Measurements from ENCODE around the gene GLRB.
"Not testable (repeated sequence)": the region's sequence is repeated elsewhere in the genome, so short reads cannot be mapped to it uniquely, and the experiment has no call there.

Gene GLRB

GRCh38 chr4:157075811-157076577, at the start of gene GLRB:
GLRB (plus strand) TSS chr4:157076150; CDS start chr4:157078025, 1,875 bp downstream.
- DNase-seq: no peak

DNA sequence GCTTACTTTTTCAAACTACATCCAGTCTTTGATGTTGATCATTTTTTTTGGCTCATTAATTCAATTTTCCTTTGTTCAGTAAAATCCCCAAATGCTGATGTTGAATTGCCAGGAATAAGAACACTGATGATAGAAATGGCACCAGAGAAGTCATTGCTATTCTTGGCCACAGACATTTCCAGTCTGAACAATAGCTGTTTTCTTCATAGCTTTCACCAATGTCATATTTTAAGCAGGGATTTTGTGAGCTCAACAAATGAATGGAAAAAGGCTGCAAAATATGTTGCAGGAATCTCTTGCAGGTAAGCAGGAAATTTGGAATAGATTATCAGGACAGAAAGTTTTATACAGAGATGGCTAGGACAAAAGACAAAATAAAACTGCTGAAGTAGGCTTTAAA, 40.5 kb upstream of the GLRB start:
- DNase-seq: no peak

DNA sequence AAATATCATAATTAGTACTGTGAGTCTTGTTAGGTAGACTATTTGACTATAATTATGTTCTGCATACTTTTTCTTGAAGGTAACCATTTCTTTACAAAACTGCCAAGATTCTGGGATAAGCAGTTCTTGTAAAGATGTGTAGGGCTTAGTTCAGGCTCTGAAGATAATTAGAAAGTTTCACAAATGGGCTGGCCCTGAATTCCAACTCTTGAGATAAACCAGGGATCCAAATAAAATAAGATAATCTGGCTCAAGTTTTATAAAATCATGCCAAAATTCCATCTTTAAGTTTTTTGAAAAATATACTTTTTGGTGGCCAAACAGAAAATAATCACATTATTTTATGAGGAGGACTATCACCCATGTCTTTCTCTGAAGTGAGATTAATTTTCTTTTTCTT, 35.5 kb upstream of the GLRB start:
- DNase-seq: no peak

GRCh38 chr4:157043131-157043530, 32.8 kb upstream of the GLRB start:
- no peak for DNase-seq

- DNase-seq: no peak
Observed at GRCh38 chr4:157045507-157046127, 30.3 kb upstream of the GLRB start.

DNA sequence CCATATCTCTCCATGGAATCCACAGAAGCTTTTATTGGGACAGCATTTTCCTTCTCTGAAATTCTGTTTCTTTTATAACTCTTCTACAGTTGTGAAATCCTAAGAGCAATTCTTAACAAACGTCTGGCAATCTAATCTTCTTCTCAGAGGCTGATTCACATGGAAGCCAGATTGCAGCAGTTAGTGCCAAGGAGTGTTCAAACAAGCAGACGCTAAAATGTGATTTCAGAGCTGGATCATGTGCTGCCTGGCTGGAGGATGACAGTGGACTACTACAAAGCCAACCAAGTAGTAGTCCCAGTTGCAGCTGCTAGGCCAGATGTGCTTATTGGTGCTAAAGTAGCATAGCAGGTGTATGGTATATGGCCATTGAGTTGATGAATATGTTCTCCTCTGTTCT, 27.7 kb upstream of the GLRB start:
- DNase-seq: no peak

- DNase-seq: no peak
Observed at GRCh38 chr4:157050561-157050960, 25.4 kb upstream of the GLRB start.

- no peak for DNase-seq
Observed at GRCh38 chr4:157052429-157053040, 23.4 kb upstream of the GLRB start.

GRCh38 chr4:157057218-157057617, 18.7 kb upstream of the GLRB start:
- no peak for DNase-seq

GRCh38 chr4:157058899-157059298, 17.1 kb upstream of the GLRB start:
- not testable (repeated sequence) for DNase-seq

DNA sequence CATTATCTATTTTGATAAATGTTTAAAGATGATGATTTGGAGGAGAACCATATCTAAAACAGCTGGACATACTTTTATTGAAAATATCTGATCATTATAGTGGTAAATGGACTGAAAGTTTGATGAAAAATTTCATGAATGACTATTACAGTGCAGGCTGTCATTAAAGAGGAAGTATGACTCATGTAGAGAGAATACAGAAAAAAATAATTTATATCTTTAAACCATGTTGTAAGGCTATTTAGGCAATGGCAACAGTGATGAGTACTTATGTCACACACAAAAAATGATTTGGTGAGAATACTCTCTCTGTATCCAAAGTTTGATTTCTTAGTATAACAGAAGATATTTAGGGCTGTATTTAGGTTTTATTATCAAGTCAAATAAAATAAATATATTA, 3.9 kb upstream of the GLRB start:
- no peak for DNase-seq

DNA sequence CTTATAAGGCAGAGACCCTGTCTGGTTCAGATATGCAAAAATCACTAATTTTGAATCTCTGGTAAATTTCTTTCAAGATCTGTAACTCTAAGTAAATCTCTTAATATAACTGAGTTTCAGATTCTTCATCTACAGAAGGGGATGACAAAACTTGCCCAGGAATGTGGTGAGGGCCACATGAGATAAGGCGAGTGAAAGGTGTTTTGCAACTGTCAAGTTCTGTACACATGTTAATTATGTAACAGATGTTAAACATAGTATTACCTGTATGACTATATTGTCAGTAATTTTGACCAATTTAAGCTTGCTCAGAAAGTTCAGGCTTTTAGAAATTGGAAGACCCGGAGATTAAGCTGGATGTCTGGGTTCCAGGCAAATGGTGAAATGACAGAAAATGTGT, 549 bp upstream of the GLRB start:
- DNase-seq: no peak

- no peak for DNase-seq
Observed at GRCh38 chr4:157076578-157076947, 613 bp downstream of the GLRB start.

DNA sequence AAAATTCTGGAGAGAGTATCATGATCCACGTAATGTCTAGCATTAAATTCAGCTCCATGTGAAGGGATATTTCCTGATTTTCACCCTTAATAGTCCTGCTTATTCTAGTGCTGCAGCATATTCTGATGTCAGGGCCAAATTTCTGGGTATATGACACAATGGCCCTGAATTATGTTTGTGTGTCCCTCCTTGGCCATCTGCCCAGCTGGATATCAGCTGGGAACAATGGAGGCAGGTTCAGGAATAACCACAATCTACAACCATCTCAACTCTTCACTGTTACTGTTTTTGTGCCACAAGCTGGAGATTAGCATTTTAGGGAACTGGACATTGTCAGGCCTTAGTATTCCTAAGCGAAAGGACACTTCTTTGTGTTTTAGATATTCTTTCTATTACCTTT, 3.5 kb downstream of the GLRB start:
- DNase-seq: no peak

DNA sequence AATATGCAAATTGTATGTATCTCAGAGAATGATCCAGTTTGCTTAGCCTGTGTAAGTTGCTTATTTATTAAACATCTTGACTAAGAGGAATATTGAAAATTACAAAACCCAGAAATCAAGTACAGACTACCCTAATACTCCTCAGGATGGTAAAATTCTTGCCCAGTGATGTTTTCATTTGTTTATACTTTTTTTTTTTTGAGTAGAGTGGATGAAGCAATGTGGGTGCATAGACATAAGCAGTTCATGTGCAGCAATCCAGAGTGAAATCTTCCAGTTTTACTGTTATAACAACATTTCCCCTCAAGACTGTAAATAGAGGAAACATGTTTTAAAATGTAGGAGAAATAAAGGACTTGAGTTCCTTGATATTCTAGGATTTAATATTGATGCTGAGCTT, 4.7 kb downstream of the GLRB start:
- no peak for DNase-seq

DNA sequence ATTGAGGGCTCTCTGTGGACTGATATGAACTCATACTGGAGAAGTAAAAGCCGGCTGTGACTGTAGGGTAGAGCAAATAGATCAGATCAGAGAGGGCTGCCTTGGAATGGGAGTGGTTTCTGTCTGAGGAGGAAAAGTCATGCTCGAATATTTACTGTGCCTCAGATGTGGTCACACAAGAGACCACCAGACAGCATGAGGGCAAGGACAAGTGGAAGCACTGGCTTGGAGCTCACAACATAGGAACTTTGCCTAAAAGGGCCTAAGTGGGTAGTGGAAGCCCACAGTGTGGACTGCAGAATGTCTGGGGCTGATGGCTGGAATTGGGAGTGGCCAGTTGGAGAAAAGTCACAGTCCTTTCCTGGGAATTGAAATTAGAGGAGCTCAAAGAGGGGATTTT, 19.8 kb downstream of the GLRB start:
- DNase-seq: no peak

DNA sequence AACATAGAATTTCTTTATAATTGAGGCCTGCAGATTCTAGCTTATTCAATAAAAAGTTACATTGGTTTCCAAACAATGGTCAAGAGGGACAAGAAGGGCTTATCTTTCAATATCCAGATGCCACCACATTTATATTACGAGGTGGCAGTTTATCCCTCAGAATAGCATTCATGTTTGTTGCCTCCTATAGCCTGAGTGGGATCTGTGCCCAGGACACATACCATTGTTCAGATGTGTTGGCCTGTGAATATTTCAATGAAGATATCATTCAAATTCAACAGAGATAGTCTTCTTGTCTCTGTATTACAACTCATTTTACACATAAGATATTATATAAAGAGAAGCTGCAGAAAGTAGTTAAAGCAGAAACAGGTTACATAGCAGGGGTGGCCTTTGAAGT, 20.5 kb downstream of the GLRB start:
- no peak for DNase-seq

GRCh38 chr4:157099506-157099905, 23.6 kb downstream of the GLRB start:
- no peak for DNase-seq

- no peak for DNase-seq
Observed at GRCh38 chr4:157104541-157104940, 28.6 kb downstream of the GLRB start.

GRCh38 chr4:157114671-157115070, 38.7 kb downstream of the GLRB start:
- no peak for DNase-seq

GRCh38 chr4:157115613-157116335, 39.8 kb downstream of the GLRB start:
- DNase-seq: no peak

DNA sequence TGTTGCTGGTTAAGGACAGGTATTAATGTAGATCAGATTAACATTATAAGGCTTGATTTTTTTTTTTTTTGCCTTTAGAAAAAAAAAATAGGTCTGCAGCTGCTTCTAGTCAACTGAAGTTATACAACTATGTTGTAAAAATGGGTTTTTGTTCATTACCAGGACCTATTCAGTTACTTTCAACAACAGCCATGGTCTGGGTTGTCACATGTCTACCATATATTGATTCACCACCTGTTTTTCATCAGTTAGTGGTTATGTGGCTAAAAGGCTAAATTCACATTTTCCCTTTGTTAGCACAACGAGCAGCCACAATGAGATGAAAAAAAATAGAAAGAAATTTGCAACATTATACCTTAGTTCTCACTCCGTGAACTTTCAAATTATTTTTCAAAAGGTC, 45.5 kb downstream of the GLRB start:
- no peak for DNase-seq

DNA sequence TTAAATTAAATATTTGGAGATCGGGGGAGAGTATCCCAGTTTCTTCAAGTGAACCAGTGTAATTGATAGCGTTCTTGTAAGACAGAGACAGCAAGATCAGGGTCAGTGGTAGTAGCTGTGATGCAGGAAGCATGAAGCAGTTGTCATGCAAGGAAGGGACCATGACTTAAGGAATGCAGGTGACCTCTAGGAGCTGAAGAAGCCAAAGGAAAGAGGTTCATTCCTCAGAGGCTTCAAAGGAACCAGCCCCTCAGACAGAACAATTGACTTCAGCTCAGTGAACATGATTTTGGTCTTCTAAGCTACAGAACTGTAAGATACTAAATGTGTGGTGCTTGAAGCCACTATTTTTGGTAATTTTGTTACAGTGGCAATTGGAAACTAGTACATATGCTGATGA, 51.6 kb downstream of the GLRB start:
- DNase-seq: no peak

GRCh38 chr4:157128395-157128794, 52.4 kb downstream of the GLRB start:
- DNase-seq: no peak

Data from activated CD4-positive, alpha-beta T cell treated with anti-CD3 and anti-CD28 coated beads for 48 hours (primary cell).